SK-N-SH (cell line): ENCODE data around the gene CUL3.

Experiments used
- ELF1 ChIP-seq: IDR thresholded peaks from 2 replicates; pipeline ENCODE4 v1.4.0; 2012
- EP300 ChIP-seq, 2 experiments: IDR thresholded peaks; 2 replicates each; pipeline versions ENCODE4 v1.4.0 to v1.6.1; 2012; ENCODE audit warnings: borderline replicate concordance in 1 of 2, low read depth in 1 of 2, low read length in 1 of 2
- EZH2phosphoT487 ChIP-seq: fragments of 200-600 bp; sonication (generic); IDR thresholded peaks from 2 replicates; pipeline ENCODE4 v1.6.1; 2017; ENCODE audit warnings: low read depth, mixed run types, mild to moderate bottlenecking, antibody characterized with exemption, moderate library complexity, borderline replicate concordance
- FOSL2 ChIP-seq: IDR thresholded peaks from 2 replicates; pipeline ENCODE4 v1.4.0; 2012; ENCODE audit warnings: low read depth, mild to moderate bottlenecking, moderate library complexity, borderline replicate concordance
- POLR2AphosphoS5 ChIP-seq: IDR thresholded peaks from 2 replicates; pipeline ENCODE4 v1.6.1; 2012; ENCODE audit warnings: low read depth, low read length
- SIN3A ChIP-seq: IDR thresholded peaks from 2 replicates; pipeline ENCODE4 v1.6.1; 2012; ENCODE audit warnings: low read depth, mild to moderate bottlenecking, low read length, moderate library complexity, borderline replicate concordance
- SMC3 ChIP-seq: IDR thresholded peaks from 2 replicates; pipeline ENCODE4 v1.6.1; 2012; ENCODE audit warnings: low read depth, low read length, improper control_type of control experiment
- TCF12 ChIP-seq: IDR thresholded peaks from 2 replicates; pipeline ENCODE4 v1.4.0; 2012
- YY1 ChIP-seq: IDR thresholded peaks from 2 replicates; pipeline ENCODE4 v1.4.0; 2012; ENCODE audit warnings: low read depth, mild to moderate bottlenecking
- TF ChIP-seq, protein P1 (sequence below): fragments of 200-600 bp; sonication (generic); IDR thresholded peaks from 2 replicates; pipeline ENCODE4 v1.6.1; 2017; ENCODE audit warnings: antibody characterized with exemption, mild to moderate bottlenecking, moderate library complexity
- TF ChIP-seq, protein P2 (sequence below): IDR thresholded peaks from 2 replicates; pipeline ENCODE4 v1.6.1; 2012; ENCODE audit warnings: mild to moderate bottlenecking, low read depth, low read length, moderate library complexity
- TF ChIP-seq, protein P3 (sequence below): IDR thresholded peaks from 2 replicates; pipeline ENCODE4 v1.4.0; 2012; ENCODE audit warnings: low read depth

GRCh38 chr2:224562831-224563230 lies 22.3 kb downstream of the CUL3 start:
- TF ChIP-seq POLR2AphosphoS5: no peak
- TF ChIP-seq, protein P1, sequence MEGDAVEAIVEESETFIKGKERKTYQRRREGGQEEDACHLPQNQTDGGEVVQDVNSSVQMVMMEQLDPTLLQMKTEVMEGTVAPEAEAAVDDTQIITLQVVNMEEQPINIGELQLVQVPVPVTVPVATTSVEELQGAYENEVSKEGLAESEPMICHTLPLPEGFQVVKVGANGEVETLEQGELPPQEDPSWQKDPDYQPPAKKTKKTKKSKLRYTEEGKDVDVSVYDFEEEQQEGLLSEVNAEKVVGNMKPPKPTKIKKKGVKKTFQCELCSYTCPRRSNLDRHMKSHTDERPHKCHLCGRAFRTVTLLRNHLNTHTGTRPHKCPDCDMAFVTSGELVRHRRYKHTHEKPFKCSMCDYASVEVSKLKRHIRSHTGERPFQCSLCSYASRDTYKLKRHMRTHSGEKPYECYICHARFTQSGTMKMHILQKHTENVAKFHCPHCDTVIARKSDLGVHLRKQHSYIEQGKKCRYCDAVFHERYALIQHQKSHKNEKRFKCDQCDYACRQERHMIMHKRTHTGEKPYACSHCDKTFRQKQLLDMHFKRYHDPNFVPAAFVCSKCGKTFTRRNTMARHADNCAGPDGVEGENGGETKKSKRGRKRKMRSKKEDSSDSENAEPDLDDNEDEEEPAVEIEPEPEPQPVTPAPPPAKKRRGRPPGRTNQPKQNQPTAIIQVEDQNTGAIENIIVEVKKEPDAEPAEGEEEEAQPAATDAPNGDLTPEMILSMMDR: no peak
- TF ChIP-seq TCF12: no peak
- TF ChIP-seq, protein P2, sequence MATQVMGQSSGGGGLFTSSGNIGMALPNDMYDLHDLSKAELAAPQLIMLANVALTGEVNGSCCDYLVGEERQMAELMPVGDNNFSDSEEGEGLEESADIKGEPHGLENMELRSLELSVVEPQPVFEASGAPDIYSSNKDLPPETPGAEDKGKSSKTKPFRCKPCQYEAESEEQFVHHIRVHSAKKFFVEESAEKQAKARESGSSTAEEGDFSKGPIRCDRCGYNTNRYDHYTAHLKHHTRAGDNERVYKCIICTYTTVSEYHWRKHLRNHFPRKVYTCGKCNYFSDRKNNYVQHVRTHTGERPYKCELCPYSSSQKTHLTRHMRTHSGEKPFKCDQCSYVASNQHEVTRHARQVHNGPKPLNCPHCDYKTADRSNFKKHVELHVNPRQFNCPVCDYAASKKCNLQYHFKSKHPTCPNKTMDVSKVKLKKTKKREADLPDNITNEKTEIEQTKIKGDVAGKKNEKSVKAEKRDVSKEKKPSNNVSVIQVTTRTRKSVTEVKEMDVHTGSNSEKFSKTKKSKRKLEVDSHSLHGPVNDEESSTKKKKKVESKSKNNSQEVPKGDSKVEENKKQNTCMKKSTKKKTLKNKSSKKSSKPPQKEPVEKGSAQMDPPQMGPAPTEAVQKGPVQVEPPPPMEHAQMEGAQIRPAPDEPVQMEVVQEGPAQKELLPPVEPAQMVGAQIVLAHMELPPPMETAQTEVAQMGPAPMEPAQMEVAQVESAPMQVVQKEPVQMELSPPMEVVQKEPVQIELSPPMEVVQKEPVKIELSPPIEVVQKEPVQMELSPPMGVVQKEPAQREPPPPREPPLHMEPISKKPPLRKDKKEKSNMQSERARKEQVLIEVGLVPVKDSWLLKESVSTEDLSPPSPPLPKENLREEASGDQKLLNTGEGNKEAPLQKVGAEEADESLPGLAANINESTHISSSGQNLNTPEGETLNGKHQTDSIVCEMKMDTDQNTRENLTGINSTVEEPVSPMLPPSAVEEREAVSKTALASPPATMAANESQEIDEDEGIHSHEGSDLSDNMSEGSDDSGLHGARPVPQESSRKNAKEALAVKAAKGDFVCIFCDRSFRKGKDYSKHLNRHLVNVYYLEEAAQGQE: no peak
- TF ChIP-seq EP300 (IDR thresholded peaks at IDR 0.05; ENCODE audit: borderline replicate concordance in 1 of 2, low read depth in 1 of 2, low read length in 1 of 2): peak in 1 of 2 experiments; percentile 16; a peak in 1 of 4 replicates
- no peak for TF ChIP-seq YY1
- TF ChIP-seq SMC3: no peak
- no peak for TF ChIP-seq EZH2phosphoT487
- TF ChIP-seq, protein P3, sequence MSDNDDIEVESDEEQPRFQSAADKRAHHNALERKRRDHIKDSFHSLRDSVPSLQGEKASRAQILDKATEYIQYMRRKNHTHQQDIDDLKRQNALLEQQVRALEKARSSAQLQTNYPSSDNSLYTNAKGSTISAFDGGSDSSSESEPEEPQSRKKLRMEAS: no peak
- no peak for TF ChIP-seq FOSL2
- TF ChIP-seq SIN3A: no peak
- no peak for TF ChIP-seq ELF1
